Endothelial cell of umbilical vein (primary cell): ENCODE measurements around the gene CRHR2. TPM values are rescaled to one million over a fixed set of nuclear protein-coding genes. Genes with fewer than 3 reads are reported as not detected.

Source experiments
- BruUV-seq: library from RNA; stranded (reverse); fragments of 400-500 nt; replicated peaks from 2 replicates; lab custom pipeline; 2021; lab: Mats Ljungman, UMichigan
- CTCF ChIA-PET: fragments of 300-600, 350-600 bp; sonication (Branson Sonifier 250); formaldehyde crosslinking; loops from one replicate; lab custom pipeline; 2021; ENCODE audit warnings: antibody characterized with exemption, inconsistent platforms; lab: Charles Lee
- POLR2A ChIA-PET: fragments of 300-600, 350-600 bp; sonication (Branson Sonifier 250); formaldehyde crosslinking; loops from one replicate; lab custom pipeline; 2021; ENCODE audit warnings: antibody characterized with exemption, inconsistent platforms; lab: Charles Lee
- DNase-seq: peaks from one replicate; pipeline ENCODE4 v3.0.0-alpha.2; 2011; ENCODE audit warnings: low read depth, low spot score
- FAIRE-seq: peaks from 2 replicates; lab custom pipeline; 2011; peaks lifted over from hg19 to GRCh38; lab: Jason Lieb, UNC
- H2AFZ ChIP-seq: 2 replicates; pipeline ENCODE4 v1.6.0; 2012; ENCODE audit warnings: low read depth, low read length, control low read depth, inconsistent platforms
- H3K27ac ChIP-seq: 2 replicates; pipeline ENCODE4 v1.5.1; 2011; ENCODE audit warnings: low read depth, mild to moderate bottlenecking, control low read depth, low read length, moderate library complexity; ENCODE audit not compliant: insufficient read depth
- H3K27me3 ChIP-seq, 2 experiments: 2 replicates each; pipeline versions ENCODE4 v1.6.0 to v1.6.1; 2011; ENCODE audit warnings: low read length in 2 of 2, mixed read lengths in 1 of 2; ENCODE audit not compliant: control insufficient read depth in 2 of 2, insufficient read depth in 2 of 2
- H3K36me3 ChIP-seq, 2 experiments: 2 replicates in 1 of 2; 3 replicates in 1 of 2; pipeline ENCODE4 v1.5.1; 2011; ENCODE audit warnings: low read length in 2 of 2, mild to moderate bottlenecking in 1 of 2, moderate library complexity in 1 of 2; ENCODE audit not compliant: control insufficient read depth in 2 of 2, insufficient read depth in 2 of 2; ENCODE audit errors: extremely low read depth in 1 of 2
- H3K4me1 ChIP-seq: 3 replicates; pipeline ENCODE4 v1.5.1; 2011; ENCODE audit warnings: mild to moderate bottlenecking, low read length; ENCODE audit not compliant: control insufficient read depth, insufficient read depth; ENCODE audit errors: extremely low read depth
- H3K4me2 ChIP-seq: 2 replicates; pipeline ENCODE4 v1.6.1; 2011; ENCODE audit warnings: low read length, control low read depth, mixed read lengths; ENCODE audit not compliant: insufficient read depth
- H3K4me3 ChIP-seq, 3 experiments: fragments of 200-600 bp in 1 of 3; sonication (generic), shearing (Covaris generic) in 1 of 3; replicated peaks in 1 of 3; 2 replicates each; pipeline ENCODE4 v1.5.1; 2011 to 2016; ENCODE audit warnings: control low read depth in 3 of 3, low read length in 3 of 3, mild to moderate bottlenecking in 2 of 3, inconsistent platforms in 1 of 3, low read depth in 1 of 3, moderate library complexity in 1 of 3; ENCODE audit not compliant: insufficient read depth in 1 of 3
- H3K79me2 ChIP-seq: 2 replicates; pipeline ENCODE4 v1.6.0; 2012; ENCODE audit warnings: low read length, inconsistent platforms; ENCODE audit not compliant: control insufficient read depth, insufficient read depth
- H3K9ac ChIP-seq: replicated peaks from 2 replicates; pipeline ENCODE3; 2011; ENCODE audit warnings: low read length, control low read depth; ENCODE audit not compliant: insufficient read depth; ENCODE audit errors: extremely low read depth
- H3K9me1 ChIP-seq: replicated peaks from 3 replicates; pipeline ENCODE4 v1.6.0; 2011; ENCODE audit warnings: mild to moderate bottlenecking, low read length; ENCODE audit not compliant: control insufficient read depth, insufficient read depth; ENCODE audit errors: extremely low read depth
- H3K9me3 ChIP-seq: replicated peaks from 2 replicates; pipeline ENCODE4 v1.5.1; 2012; ENCODE audit warnings: low read length, inconsistent platforms; ENCODE audit not compliant: control insufficient read depth, insufficient read depth
- H4K20me1 ChIP-seq: replicated peaks from 2 replicates; pipeline ENCODE3; 2011; ENCODE audit warnings: mild to moderate bottlenecking, low read length; ENCODE audit not compliant: control insufficient read depth, insufficient read depth; ENCODE audit errors: extremely low read depth
- EZH2 ChIP-seq: IDR thresholded peaks from 2 replicates; pipeline ENCODE4 v1.6.1; 2012; ENCODE audit warnings: borderline replicate concordance, low read depth, mild to moderate bottlenecking, moderate library complexity, low read length, inconsistent platforms; ENCODE audit not compliant: severe bottlenecking
- FOS ChIP-seq: IDR thresholded peaks from 2 replicates; pipeline ENCODE4 v1.6.1; 2011; ENCODE audit warnings: mild to moderate bottlenecking, low read length, moderate library complexity, borderline replicate concordance; ENCODE audit not compliant: insufficient read depth
- GATA2 ChIP-seq: IDR thresholded peaks from 2 replicates; pipeline ENCODE4 v1.7.0; 2011; ENCODE audit warnings: low read depth, mild to moderate bottlenecking, moderate library complexity, mixed read lengths, low read length; ENCODE audit not compliant: insufficient read length, insufficient read depth
- JUN ChIP-seq: IDR thresholded peaks from 2 replicates; pipeline ENCODE4 v1.6.1; 2011; ENCODE audit warnings: borderline replicate concordance, low read depth; ENCODE audit not compliant: insufficient read length, insufficient read depth
- MAX ChIP-seq: IDR thresholded peaks from 2 replicates; pipeline ENCODE4 v1.6.1; 2011; ENCODE audit not compliant: insufficient read depth, insufficient read length
- MYC ChIP-seq: IDR thresholded peaks from one replicate; pipeline ENCODE4 v1.6.1; 2011; ENCODE audit warnings: mild to moderate bottlenecking, low read depth, low read length
- POLR2A ChIP-seq: IDR thresholded peaks from 2 replicates; pipeline ENCODE4 v1.6.1; 2012; ENCODE audit warnings: low read depth, mild to moderate bottlenecking, control low read depth, low read length
- POLR2AphosphoS5 ChIP-seq: IDR thresholded peaks from 2 replicates; pipeline ENCODE4 v1.6.1; 2012; ENCODE audit warnings: low read depth, mild to moderate bottlenecking, control low read depth, low read length, moderate library complexity; ENCODE audit not compliant: insufficient read depth
- dilution Hi-C: fragments of 300-500 bp; cut with MboI; formaldehyde crosslinking; loops from one replicate; pipeline ENCODE4 v1.15.0; 2019; ENCODE audit warnings: low sequenced_read_pairs; ENCODE audit not compliant: extremely low pct_ligation_motif_present
- intact Hi-C: fragments of 100-400 bp; cut with micrococcal nuclease; formaldehyde crosslinking; loops from one replicate; pipeline ENCODE4 v1.10.0; 2022
- polyA plus RNA-seq, 4 experiments: library from polyadenylated mRNA; depleted of rRNA in 3 of 4; stranded (reverse) in 3 of 4; unstranded in 1 of 4; fragments of >200 nt; gene quantifications; 2 replicates each; pipeline versions ENCODE4 v1.2.1 to v1.2.3, GENCODE V29; 2011 to 2012; ENCODE audit warnings: missing spikeins in 1 of 4
- total RNA-seq: library from RNA; stranded (reverse); gene quantifications from 2 replicates; pipeline ENCODE4 v1.2.3, GENCODE V29; 2021
- TF ChIP-seq, protein P1 (sequence below), 2 donors: IDR thresholded peaks; 1 replicate in 1 of 2; 2 replicates in 1 of 2; pipeline ENCODE4 v1.5.1; 2011; ENCODE audit warnings: low read length in 2 of 2, mild to moderate bottlenecking in 2 of 2, moderate library complexity in 2 of 2, control low read depth in 1 of 2, inconsistent platforms in 1 of 2, low read depth in 1 of 2; ENCODE audit not compliant: insufficient read depth in 1 of 2; ENCODE audit errors: extremely low read depth in 1 of 2

CRHR2 gene
- total and polyA plus RNA-seq, 2 donors (not counting 3 experiments of a cell fraction or from before 2014, with no cell fraction given) = not detected

- no peaks in the 10 kb centered on the region for H3K36me3 ChIP-seq
- no peaks in the 10 kb centered on the region for H3K9me1 ChIP-seq
- CTCF ChIA-PET = no interaction called here
Observed at GRCh38 chr7:30694774-30695721, 12.8 kb upstream of the CRHR2 start.

More at GRCh38 chr7:30694774-30695721, 12.8 kb upstream of the CRHR2 start:
- Histone ChIP-seq H3K4me3 (no peak overlapping the region), H3K4me2 (no peak overlapping the region), H3K27me3 (no peaks in the 10 kb centered on the region), H3K79me2 (no peaks in the 10 kb centered on the region), H3K9me3 (no peaks in the 10 kb centered on the region), H2AFZ (no peak overlapping the region), H4K20me1 (no peaks in the 10 kb centered on the region), H3K27ac (no peak overlapping the region), H3K4me1 (no peaks in the 10 kb centered on the region), H3K9ac (no peak overlapping the region)
- no TSS peak for BruUV-seq
- FAIRE-seq (no peak), DNase-seq (no peak)
- dilution Hi-C loops (no loop called here), intact Hi-C loops (no loop called here)
- POLR2A ChIA-PET = no interaction called here
- TF ChIP-seq GATA2 = no peak
- no peak for TF ChIP-seq MAX
- no peak for TF ChIP-seq POLR2A
- TF ChIP-seq EZH2 = no peak
- no peak for TF ChIP-seq FOS
- TF ChIP-seq JUN = no peak
- TF ChIP-seq, protein P1, sequence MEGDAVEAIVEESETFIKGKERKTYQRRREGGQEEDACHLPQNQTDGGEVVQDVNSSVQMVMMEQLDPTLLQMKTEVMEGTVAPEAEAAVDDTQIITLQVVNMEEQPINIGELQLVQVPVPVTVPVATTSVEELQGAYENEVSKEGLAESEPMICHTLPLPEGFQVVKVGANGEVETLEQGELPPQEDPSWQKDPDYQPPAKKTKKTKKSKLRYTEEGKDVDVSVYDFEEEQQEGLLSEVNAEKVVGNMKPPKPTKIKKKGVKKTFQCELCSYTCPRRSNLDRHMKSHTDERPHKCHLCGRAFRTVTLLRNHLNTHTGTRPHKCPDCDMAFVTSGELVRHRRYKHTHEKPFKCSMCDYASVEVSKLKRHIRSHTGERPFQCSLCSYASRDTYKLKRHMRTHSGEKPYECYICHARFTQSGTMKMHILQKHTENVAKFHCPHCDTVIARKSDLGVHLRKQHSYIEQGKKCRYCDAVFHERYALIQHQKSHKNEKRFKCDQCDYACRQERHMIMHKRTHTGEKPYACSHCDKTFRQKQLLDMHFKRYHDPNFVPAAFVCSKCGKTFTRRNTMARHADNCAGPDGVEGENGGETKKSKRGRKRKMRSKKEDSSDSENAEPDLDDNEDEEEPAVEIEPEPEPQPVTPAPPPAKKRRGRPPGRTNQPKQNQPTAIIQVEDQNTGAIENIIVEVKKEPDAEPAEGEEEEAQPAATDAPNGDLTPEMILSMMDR (IDR thresholded peaks at IDR 0.05; ENCODE audit: extremely low read depth in 1 of 2, insufficient read depth in 1 of 2, low read depth in 1 of 2, low read length in 2 of 2) = no peak
- no peak for TF ChIP-seq MYC
- TF ChIP-seq POLR2AphosphoS5 = no peak
